K562 (cell line): ENCODE data around the gene EXOC3L1. TPM values are rescaled to one million over a fixed set of nuclear protein-coding genes. Genes with fewer than 3 reads are reported as not detected.

Experiments
- ARID3B ChIP-seq: fragments of 250-450 bp; sonication (Bioruptor Pico); IDR thresholded peaks from 2 replicates; pipeline ENCODE4 v1.4.0; 2020; ENCODE audit warnings: borderline replicate concordance
- BCOR ChIP-seq: fragments of 450-650 bp; IDR thresholded peaks from 2 replicates; pipeline ENCODE4 v1.6.1; 2016
- BRF1 ChIP-seq: IDR thresholded peaks from 3 replicates; pipeline ENCODE4 v1.6.1; 2011; ENCODE audit warnings: borderline replicate concordance, mild to moderate bottlenecking; ENCODE audit not compliant: insufficient read length; ENCODE audit errors: extremely low read depth
- CBX1 ChIP-seq: sonication (generic); IDR thresholded peaks from 2 replicates; pipeline ENCODE4 v1.6.1; 2016; ENCODE audit warnings: antibody characterized with exemption, low read depth, mild to moderate bottlenecking
- DMBX1 ChIP-seq: fragments of 250-450 bp; sonication (Bioruptor Pico); IDR thresholded peaks from 2 replicates; pipeline ENCODE4 v1.8.0; 2022; ENCODE audit warnings: inconsistent platforms, mild to moderate bottlenecking, moderate library complexity, borderline replicate concordance
- EHMT2 ChIP-seq: fragments of 450-650 bp; IDR thresholded peaks from 2 replicates; pipeline ENCODE4 v1.6.1; 2018; ENCODE audit warnings: antibody characterized with exemption
- ERF ChIP-seq: fragments of 450-650 bp; formaldehyde crosslinking; IDR thresholded peaks from 2 replicates; pipeline ENCODE4 v1.4.0; 2020; ENCODE audit warnings: mild to moderate bottlenecking, mixed read lengths
- FOXA3 ChIP-seq, 2 experiments: fragments of 450-650 bp in 1 of 2; sonication (generic) in 1 of 2; formaldehyde crosslinking; IDR thresholded peaks in 1 of 2; conservative IDR thresholded peaks in 1 of 2; 2 replicates each; pipeline versions ENCODE4 v1.4.0 to v1.8.0; 2020 to 2022; ENCODE audit warnings: mild to moderate bottlenecking in 2 of 2, missing genetic modification reagents in 1 of 2
- ILK ChIP-seq: fragments of 450-650 bp; IDR thresholded peaks from 2 replicates; pipeline ENCODE4 v1.6.1; 2016; ENCODE audit warnings: missing genetic modification characterization, low read depth, mild to moderate bottlenecking, missing compliant biosample characterization, moderate library complexity, borderline replicate concordance
- MECOM ChIP-seq: fragments of 250-450 bp; sonication (Bioruptor Pico); IDR thresholded peaks from 2 replicates; pipeline ENCODE4 v1.8.0; 2022; ENCODE audit warnings: inconsistent platforms
- PREB ChIP-seq: sonication (generic); formaldehyde crosslinking; IDR thresholded peaks from 2 replicates; pipeline ENCODE4 v1.8.1; 2023; ENCODE audit warnings: mild to moderate bottlenecking, missing genetic modification reagents
- RFX5 ChIP-seq: IDR thresholded peaks from 2 replicates; pipeline ENCODE4 v1.6.1; 2011; ENCODE audit warnings: low read depth, mild to moderate bottlenecking, improper control_type of control experiment, low read length
- SNAPC5 ChIP-seq: fragments of 250-450 bp; sonication (Bioruptor Pico); IDR thresholded peaks from 2 replicates; pipeline ENCODE4 v1.8.0; 2021; ENCODE audit warnings: moderate library complexity, mild to moderate bottlenecking, inconsistent platforms
- SRSF3 ChIP-seq: fragments of 200-400 bp; formaldehyde crosslinking; IDR thresholded peaks from 2 replicates; pipeline ENCODE4 v1.6.1; 2016; ENCODE audit warnings: mild to moderate bottlenecking, low read length, moderate library complexity; ENCODE audit not compliant: insufficient read depth
- UBTF ChIP-seq, 2 experiments: IDR thresholded peaks; 2 replicates each; pipeline ENCODE4 v1.6.1; 2012; ENCODE audit warnings: improper control_type of control experiment in 2 of 2, low read depth in 2 of 2, low read length in 2 of 2, borderline replicate concordance in 1 of 2
- XRCC5 ChIP-seq: fragments of 200-400 bp; formaldehyde crosslinking; IDR thresholded peaks from 2 replicates; pipeline ENCODE4 v1.6.1; 2017; ENCODE audit warnings: low read depth, mild to moderate bottlenecking, low read length
- ZHX1 ChIP-seq: fragments of 150-350 bp; conservative IDR thresholded peaks from 2 replicates; pipeline ENCODE4 v1.6.1; 2014; ENCODE audit warnings: low read length
- ZKSCAN8 ChIP-seq: fragments of 200-800 bp; sonication (Bioruptor generic); IDR thresholded peaks from 2 replicates; pipeline ENCODE4 v1.6.1; 2016; ENCODE audit warnings: missing genetic modification characterization, missing compliant biosample characterization
- ZNF146 ChIP-seq: IDR thresholded peaks from one replicate; pipeline ENCODE4 v1.6.1; 2018; ENCODE audit warnings: missing compliant biosample characterization; ENCODE audit not compliant: unreplicated experiment
- ZNF589 ChIP-seq: fragments of 200-800 bp; sonication (Bioruptor generic); IDR thresholded peaks from 2 replicates; pipeline ENCODE4 v1.6.1; 2016; ENCODE audit warnings: low read depth, missing genetic modification characterization, missing compliant biosample characterization
- ZNF695 ChIP-seq: fragments of 450-650 bp; formaldehyde crosslinking; IDR thresholded peaks from 2 replicates; pipeline ENCODE4 v1.4.0; 2020; ENCODE audit warnings: mild to moderate bottlenecking, moderate library complexity
- ZNF785 ChIP-seq: fragments of 250-450 bp; sonication (Bioruptor Pico); IDR thresholded peaks from 2 replicates; pipeline ENCODE4 v1.4.0; 2020; ENCODE audit warnings: mild to moderate bottlenecking
- polyA plus RNA-seq, 8 experiments: library from polyadenylated mRNA; depleted of rRNA in 4 of 8; stranded (reverse) in 5 of 8; unstranded in 3 of 8; fragments of >200 nt; fragmentation: Nextera tagmentation in 2 of 8; fragmentation: Illumina TruSeq in 1 of 8; extraction: Ambion mirVana in 2 of 8; extraction: Trizol in 1 of 8; gene quantifications; 2 replicates each; pipeline versions ENCODE4 v1.2.1 to v1.2.3, GENCODE V29; 2011 to 2014; ENCODE audit warnings: inconsistent platforms in 1 of 8, missing spikeins in 1 of 8
- total RNA-seq, 7 experiments: library from RNA; depleted of rRNA in 6 of 7; stranded (reverse); fragments of >200 nt in 6 of 7; fragmentation: Illumina TruSeq in 2 of 7; extraction: Trizol in 2 of 7; gene quantifications; 2 replicates each; pipeline versions ENCODE4 v1.2.1 to v1.2.3, GENCODE V29; 2011 to 2021; ENCODE audit warnings: low replicate concordance in 1 of 7

The EXOC3L1 gene
- total and polyA plus RNA-seq, 9 of the 15 experiments (the other 6 are each of a cell fraction or from before 2014, with no cell fraction given) = 0.08 TPM; not detected in 8

- TF ChIP-seq ZNF695 (no peak), ZNF146 (CRISPR knock-in tag) (no peak), ZNF589 (no peak), SNAPC5 (CRISPR knock-in tag) (no peak), ZNF785 (CRISPR knock-in tag) (no peak), ARID3B (no peak), FOXA3 (CRISPR knock-in tag; conservative IDR thresholded peaks at IDR 0.05 in 1 of 2, IDR thresholded peaks at IDR 0.05 in 1 of 2) (no peak), UBTF (IDR thresholded peaks at IDR 0.05; ENCODE audit: borderline replicate concordance in 1 of 2, low read depth in 2 of 2, low read length in 2 of 2) (no peak), XRCC5 (no peak), RFX5 (no peak), ZHX1 (no peak), BRF1 (no peak), ZKSCAN8 (CRISPR knock-in tag) (no peak), DMBX1 (no peak), BCOR (peak; percentile 49), MECOM (peak; percentile 36; the same call in 1 of the 2 replicates), SRSF3 (no peak), PREB (no peak), ERF (CRISPR knock-in tag) (0 out of 2 replicates have a peak, but pooled peaks have one; percentile 12), CBX1 (no peak), ILK (no peak), EHMT2 (no peak)
These were observed 6.7 kb downstream of the EXOC3L1 start (continued) for GRCh38 chr16:67183284-67183626.
